IMR-90 (cell line): ENCODE data around the gene CNIH2.

Experiments used
- CEBPB ChIP-seq: IDR thresholded peaks from 2 replicates; pipeline ENCODE4 v1.6.1; 2012; ENCODE audit warnings: low read depth, low read length, improper control_type of control experiment
- CHD1 ChIP-seq: IDR thresholded peaks from 2 replicates; pipeline ENCODE4 v1.6.1; 2012; ENCODE audit warnings: low read depth, low read length, improper control_type of control experiment
- MAFK ChIP-seq: IDR thresholded peaks from 2 replicates; pipeline ENCODE4 v1.6.1; 2012; ENCODE audit warnings: low read depth, low read length, improper control_type of control experiment
- MAZ ChIP-seq: IDR thresholded peaks from 2 replicates; pipeline ENCODE4 v1.6.1; 2012; ENCODE audit warnings: low read depth, mild to moderate bottlenecking, low read length, improper control_type of control experiment, moderate library complexity, borderline replicate concordance
- MXI1 ChIP-seq: IDR thresholded peaks from 2 replicates; pipeline ENCODE4 v1.6.1; 2012; ENCODE audit warnings: low read depth, mild to moderate bottlenecking, low read length, moderate library complexity, borderline replicate concordance
- POLR2A ChIP-seq: IDR thresholded peaks from 2 replicates; pipeline ENCODE4 v1.6.1; 2012; ENCODE audit warnings: mild to moderate bottlenecking, low read depth, low read length
- SMC3 ChIP-seq: fragments of 150-350 bp; IDR thresholded peaks from 2 replicates; pipeline ENCODE4 v1.6.1; 2016; ENCODE audit warnings: low read depth, mild to moderate bottlenecking, antibody characterized with exemption, low read length, moderate library complexity
- TF ChIP-seq, protein P1 (sequence below): conservative IDR thresholded peaks from 2 replicates; pipeline ENCODE4 v1.5.1; 2012; ENCODE audit warnings: mild to moderate bottlenecking, low read depth, low read length, improper control_type of control experiment

DNA sequence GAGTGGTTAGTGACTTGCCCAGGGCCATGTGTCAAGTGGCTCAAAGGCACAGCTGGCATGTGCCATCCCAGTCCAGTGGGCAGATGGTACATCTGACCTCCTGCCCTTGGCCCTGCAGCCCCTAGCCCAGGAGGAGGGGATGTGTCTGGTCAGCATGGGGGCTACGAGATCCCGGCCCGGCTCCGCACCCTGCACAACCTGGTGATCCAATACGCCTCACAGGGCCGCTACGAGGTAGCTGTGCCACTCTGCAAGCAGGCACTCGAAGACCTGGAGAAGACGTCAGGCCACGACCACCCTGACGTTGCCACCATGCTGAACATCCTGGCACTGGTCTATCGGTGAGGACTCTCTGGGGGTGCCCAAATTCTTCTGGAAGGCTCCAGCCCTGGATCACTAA is 15.3 kb upstream of the CNIH2 start:
- TF ChIP-seq, protein P1, sequence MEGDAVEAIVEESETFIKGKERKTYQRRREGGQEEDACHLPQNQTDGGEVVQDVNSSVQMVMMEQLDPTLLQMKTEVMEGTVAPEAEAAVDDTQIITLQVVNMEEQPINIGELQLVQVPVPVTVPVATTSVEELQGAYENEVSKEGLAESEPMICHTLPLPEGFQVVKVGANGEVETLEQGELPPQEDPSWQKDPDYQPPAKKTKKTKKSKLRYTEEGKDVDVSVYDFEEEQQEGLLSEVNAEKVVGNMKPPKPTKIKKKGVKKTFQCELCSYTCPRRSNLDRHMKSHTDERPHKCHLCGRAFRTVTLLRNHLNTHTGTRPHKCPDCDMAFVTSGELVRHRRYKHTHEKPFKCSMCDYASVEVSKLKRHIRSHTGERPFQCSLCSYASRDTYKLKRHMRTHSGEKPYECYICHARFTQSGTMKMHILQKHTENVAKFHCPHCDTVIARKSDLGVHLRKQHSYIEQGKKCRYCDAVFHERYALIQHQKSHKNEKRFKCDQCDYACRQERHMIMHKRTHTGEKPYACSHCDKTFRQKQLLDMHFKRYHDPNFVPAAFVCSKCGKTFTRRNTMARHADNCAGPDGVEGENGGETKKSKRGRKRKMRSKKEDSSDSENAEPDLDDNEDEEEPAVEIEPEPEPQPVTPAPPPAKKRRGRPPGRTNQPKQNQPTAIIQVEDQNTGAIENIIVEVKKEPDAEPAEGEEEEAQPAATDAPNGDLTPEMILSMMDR, result no peak
- TF ChIP-seq POLR2A (no peak), MAZ (no peak), CEBPB (no peak), MXI1 (no peak), MAFK (no peak), SMC3 (no peak), CHD1 (no peak)
